Measurements from ENCODE around the gene ERICH4. TPM values are rescaled to one million over a fixed set of nuclear protein-coding genes. Genes with fewer than 3 reads are reported as not detected.
"Not testable (repeated sequence)": the region's sequence is repeated elsewhere in the genome, so short reads cannot be mapped to it uniquely, and the experiment has no call there.

ERICH4 gene
- total RNA-seq, 4 donors from 2014 or later: not detected

GRCh38 chr19:41484822-41485221, 41.9 kb downstream of the ERICH4 start:
- H3K27me3 ChIP-seq: peaks cover 0 to 2% (median 0%) of the 10 kb centered on the region in 3 donors
- no peak overlapping the region for H3K4me3 ChIP-seq
- no peaks in the 10 kb centered on the region for H3K36me3 ChIP-seq
- DNase-seq (no peak), ATAC-seq (no peak)
- no peaks in the 10 kb centered on the region for H3K9me3 ChIP-seq
- no peak overlapping the region for H3K27ac ChIP-seq
- TF ChIP-seq CTCF (IDR thresholded peaks at IDR 0.05 in 4 of 5, conservative IDR thresholded peaks at IDR 0.05 in 1 of 5): no peak
- TF ChIP-seq POLR2A (IDR thresholded peaks at IDR 0.05): no peak
- intact Hi-C loops (cut with DNase I; ENCODE audit: low total_unique reads) (no loop called here), in situ Hi-C loops (cut with MboI; ENCODE audit: low sequenced_read_pairs in 4 of 4) (no loop called here)
- peaks cover 0 to 2% of the 10 kb centered on the region in 2 donors for H3K4me1 ChIP-seq

GRCh38 chr19:41486953-41487352, 44.0 kb downstream of the ERICH4 start:
- ATAC-seq; DNase-seq; H3K4me1 ChIP-seq; H3K27me3 ChIP-seq; H3K4me3 ChIP-seq; intact Hi-C loops (cut with DNase I; ENCODE audit: low total_unique reads); H3K27ac ChIP-seq; H3K9me3 ChIP-seq; in situ Hi-C loops (cut with MboI; ENCODE audit: low sequenced_read_pairs in 4 of 4); H3K36me3 ChIP-seq: not testable (repeated sequence)

- DNase-seq (no peak), ATAC-seq (no peak)
- H3K36me3 ChIP-seq: no peaks in the 10 kb centered on the region
- H3K27ac ChIP-seq: no peak overlapping the region
- intact Hi-C loops (cut with DNase I; ENCODE audit: low total_unique reads): no loop called here
- H3K9me3 ChIP-seq: no peaks in the 10 kb centered on the region
- no peaks in the 10 kb centered on the region for H3K27me3 ChIP-seq
- TF ChIP-seq POLR2A (IDR thresholded peaks at IDR 0.05): no peak
- no peak for TF ChIP-seq CTCF (IDR thresholded peaks at IDR 0.05 in 4 of 5, conservative IDR thresholded peaks at IDR 0.05 in 1 of 5)
- in situ Hi-C loops (cut with MboI; ENCODE audit: low sequenced_read_pairs in 4 of 4): no loop called here
- no peak overlapping the region for H3K4me3 ChIP-seq
- H3K4me1 ChIP-seq: no peaks in the 10 kb centered on the region
Measured at GRCh38 chr19:41492843-41493242, 49.9 kb downstream of the ERICH4 start.

Other genes starting within 250 kb of the ERICH4 start
- under 1 TPM in 2 of 4 donors, not detected in 2; 0.31 to 0.64 TPM for gene CYP2S1, start 249.9 kb upstream of the ERICH4 start, total RNA-seq
- 10 to 100 TPM; 17.4 to 49.2 (median 37.4) TPM for gene AXL, start 223.9 kb upstream of the ERICH4 start, total RNA-seq
- 100 to 1,000 TPM in 1 of 4 donors, 10 to 100 TPM in 3; 49.5 to 101 (median 92.4) TPM for gene HNRNPUL1, start 178.8 kb upstream of the ERICH4 start, total RNA-seq
- 10 to 100 TPM in 3 of 4 donors, 1 to 10 TPM in 1; 8.6 to 15.3 (median 15.1) TPM for gene CCDC97, start 133.0 kb upstream of the ERICH4 start, total RNA-seq
- gene TGFB1, start 89.2 kb upstream of the ERICH4 start, total RNA-seq: 1 to 10 TPM; 1.9 to 5.2 (median 4.9) TPM
- gene B9D2, start 79.0 kb upstream of the ERICH4 start, total RNA-seq: 1 to 10 TPM; 2.6 to 6.9 (median 4.5) TPM
- 10 to 100 TPM in 1 of 4 donors, 1 to 10 TPM in 3; 1.6 to 13.6 (median 4.7) TPM for gene TMEM91, start 66.6 kb upstream of the ERICH4 start, total RNA-seq
- 10 to 100 TPM; 29.1 to 61.9 (median 40.9) TPM for gene EXOSC5, start 45.8 kb upstream of the ERICH4 start, total RNA-seq
- 100 to 1,000 TPM in 1 of 4 donors, 10 to 100 TPM in 3; 80.8 to 115 (median 84.1) TPM for gene BCKDHA, start 45.3 kb upstream of the ERICH4 start, total RNA-seq
- under 1 TPM in 3 of 4 donors, not detected in 1; 0.24 to 0.33 (median 0.33) TPM for gene B3GNT8, start 15.8 kb upstream of the ERICH4 start, total RNA-seq
- gene DMAC2, start 3.2 kb upstream of the ERICH4 start, total RNA-seq: 10 to 100 TPM; 41.0 to 61.0 (median 49.8) TPM
- gene CEACAM21, start 133.0 kb downstream of the ERICH4 start, total RNA-seq: under 1 TPM in 1 of 4 donors, not detected in 3; 0.49 TPM
- gene CEACAM4, start 183.9 kb downstream of the ERICH4 start, total RNA-seq: 1 to 10 TPM in 1 of 4 donors, under 1 TPM in 1, not detected in 2; 0.81 to 2.7 TPM
- 1 to 10 TPM in 1 of 4 donors, not detected in 3; 5.7 TPM for gene CEACAM7, start 245.1 kb downstream of the ERICH4 start, total RNA-seq

Measured in gastrocnemius medialis (tissue), 4 donors.